Measurements from ENCODE around the gene SORBS2. TPM values are rescaled to one million over a fixed set of nuclear protein-coding genes. Genes with fewer than 3 reads are reported as not detected.
A peak's percentile ranks its signal among the peaks of the same experiment; 100 is the strongest.

The SORBS2 gene
- total RNA-seq, 2 donors from 2014 or later, result 37.5 to 82.2 TPM

- DNase-seq (no peak), ATAC-seq (peak; percentile 57)
- intact Hi-C loops (cut with DNase I, micrococcal nuclease), result no loop called here
Observed at GRCh38 chr4:185810746-185811508, 1.1 kb downstream of the SORBS2 start.

GRCh38 chr4:185809533-185810071 is 2.4 kb downstream of the SORBS2 start:
- DNase-seq (no peak), ATAC-seq (no peak)
- intact Hi-C loops (cut with DNase I, micrococcal nuclease), result no loop called here

- DNase-seq (no peak), ATAC-seq (no peak)
- intact Hi-C loops (cut with DNase I, micrococcal nuclease), result no loop called here
Observed at GRCh38 chr4:185809121-185809520, 2.9 kb downstream of the SORBS2 start.

GRCh38 chr4:185805979-185806378 is 6.0 kb downstream of the SORBS2 start:
- no peak for ATAC-seq
- intact Hi-C loops (cut with DNase I, micrococcal nuclease), result no loop called here
- DNase-seq, result no peak

DNA sequence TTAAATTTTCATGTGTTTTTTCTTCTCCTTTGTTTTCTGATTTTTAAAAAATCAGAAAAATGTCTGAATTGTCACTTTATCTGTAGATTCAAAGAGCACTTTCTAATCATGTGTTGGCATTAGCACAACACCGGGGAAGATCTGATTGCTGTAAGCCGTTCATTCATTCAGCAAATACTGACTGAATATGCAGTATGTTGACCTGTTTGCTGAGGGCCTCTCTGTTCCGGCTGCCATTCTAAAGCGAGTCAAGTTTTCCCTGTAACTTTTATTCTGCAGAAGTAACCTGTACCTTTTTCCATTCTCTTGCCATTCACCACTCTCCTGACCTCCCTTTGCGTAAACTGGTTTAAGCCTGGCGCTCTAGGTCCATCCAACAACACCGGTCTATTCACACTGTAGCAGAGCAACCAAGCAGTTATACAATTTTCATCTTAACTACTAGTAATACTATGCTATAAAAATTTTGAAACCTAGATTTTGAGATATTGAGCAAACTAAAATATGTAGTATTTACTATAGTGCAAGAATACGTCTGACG is 6.7 kb downstream of the SORBS2 start:
- DNase-seq (no peak), ATAC-seq (no peak)
- intact Hi-C loops (cut with DNase I, micrococcal nuclease), result no loop called here

DNA sequence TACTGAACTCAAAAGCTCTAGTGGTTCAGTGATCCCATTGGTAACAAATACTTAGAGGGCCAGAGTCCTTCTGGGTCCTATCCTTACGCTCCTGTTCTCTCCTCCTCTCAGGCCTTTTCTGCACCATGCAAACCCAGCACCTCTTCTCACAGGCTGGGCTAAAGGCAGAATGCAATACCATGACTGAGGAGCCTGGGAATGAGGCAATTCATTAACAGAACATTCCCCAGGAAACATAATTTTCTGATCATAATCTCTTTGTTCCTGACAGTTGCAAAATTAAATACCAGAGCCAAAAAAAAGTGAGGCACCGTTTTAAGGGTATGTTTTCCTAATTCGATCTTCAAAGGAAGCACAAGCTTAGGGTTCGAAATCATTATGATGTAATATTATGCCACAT is 9.0 kb downstream of the SORBS2 start:
- intact Hi-C loops (cut with DNase I, micrococcal nuclease), result no loop called here
- ATAC-seq, result no peak

GRCh38 chr4:185801471-185801870 is 10.5 kb downstream of the SORBS2 start:
- no peak for DNase-seq
- no peak for ATAC-seq
- intact Hi-C loops (cut with DNase I, micrococcal nuclease), result no loop called here

More for the DNA sequence above, 9.0 kb downstream of the SORBS2 start:
- no peak for DNase-seq

DNA sequence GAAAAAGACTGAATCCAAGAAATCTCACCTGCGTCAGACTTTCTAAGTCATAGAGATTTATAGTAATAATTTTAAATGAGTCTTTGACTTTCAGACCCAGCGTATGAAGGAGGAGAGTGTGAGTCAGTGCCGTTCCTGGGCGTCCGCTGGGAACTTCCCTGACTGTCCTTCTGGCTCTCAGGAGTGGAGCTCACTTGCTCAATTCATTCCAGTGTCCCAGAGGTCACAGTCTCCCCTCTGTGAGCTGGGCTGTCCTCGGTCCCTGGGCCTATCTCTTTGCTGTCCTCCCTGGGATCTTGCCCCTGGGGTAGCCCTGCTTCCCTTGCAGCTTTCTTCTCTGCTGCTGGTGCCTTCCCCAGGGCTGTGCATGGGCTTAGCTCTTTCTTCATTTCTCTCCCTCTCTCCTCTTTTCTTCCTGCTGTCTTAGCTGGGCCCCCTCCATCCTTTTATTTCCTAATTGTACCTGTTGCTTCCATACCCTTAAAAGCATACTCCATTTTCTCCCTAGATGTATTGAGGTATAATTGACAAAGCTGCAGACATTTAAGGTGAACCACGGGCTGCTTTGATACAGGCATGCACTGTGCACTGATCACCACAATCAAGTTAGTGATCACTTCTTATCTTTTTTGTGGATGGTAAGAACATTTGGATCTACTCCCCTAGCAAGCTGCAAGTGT is 11.6 kb downstream of the SORBS2 start:
- intact Hi-C loops (cut with DNase I, micrococcal nuclease), result no loop called here
- DNase-seq (no peak), ATAC-seq (no peak)

GRCh38 chr4:185799442-185799841 is 12.6 kb downstream of the SORBS2 start:
- intact Hi-C loops (cut with DNase I, micrococcal nuclease), result no loop called here
- no peak for ATAC-seq
- no peak for DNase-seq

- ATAC-seq, result no peak
- intact Hi-C loops (cut with DNase I, micrococcal nuclease), result no loop called here
- no peak for DNase-seq
Observed at GRCh38 chr4:185797596-185798338, 14.2 kb downstream of the SORBS2 start.

GRCh38 chr4:185797018-185797417 is 15.0 kb downstream of the SORBS2 start:
- intact Hi-C loops (cut with DNase I, micrococcal nuclease), result no loop called here
- DNase-seq, result no peak

GRCh38 chr4:185796176-185796575 is 15.8 kb downstream of the SORBS2 start:
- no peak for DNase-seq
- no peak for ATAC-seq
- intact Hi-C loops (cut with DNase I, micrococcal nuclease), result no loop called here

More at GRCh38 chr4:185797018-185797417, 15.0 kb downstream of the SORBS2 start:
- no peak for ATAC-seq

- intact Hi-C loops (cut with DNase I, micrococcal nuclease), result no loop called here
- DNase-seq, result no peak
- no peak for ATAC-seq
Observed at GRCh38 chr4:185794637-185795036, 17.4 kb downstream of the SORBS2 start.

- DNase-seq, result no peak
- ATAC-seq, result no peak
- intact Hi-C loops (cut with DNase I, micrococcal nuclease), result no loop called here
Observed at GRCh38 chr4:185793716-185794115, 18.3 kb downstream of the SORBS2 start.

DNA sequence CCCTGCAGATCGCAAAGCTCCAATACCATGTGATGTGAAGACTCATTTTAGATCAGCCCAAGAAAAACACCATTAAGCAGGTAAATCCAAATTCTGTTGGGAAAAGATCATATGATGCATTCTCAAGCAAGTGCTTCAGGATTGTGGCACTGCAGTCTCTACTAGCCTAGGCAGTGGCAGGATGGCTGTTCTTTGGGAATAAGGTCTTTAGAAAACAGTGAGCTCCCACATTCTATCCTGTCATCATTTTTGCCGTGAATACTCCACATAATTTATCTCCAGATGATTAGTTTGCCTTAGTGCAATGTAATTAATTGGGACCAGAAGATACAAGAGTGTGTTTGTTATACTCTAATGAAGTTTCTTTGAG is 18.9 kb downstream of the SORBS2 start:
- DNase-seq (no peak), ATAC-seq (no peak)
- intact Hi-C loops (cut with DNase I, micrococcal nuclease), result no loop called here

GRCh38 chr4:185792384-185793115 is 19.4 kb downstream of the SORBS2 start:
- DNase-seq (no peak), ATAC-seq (no peak)
- intact Hi-C loops (cut with DNase I, micrococcal nuclease), result no loop called here

DNA sequence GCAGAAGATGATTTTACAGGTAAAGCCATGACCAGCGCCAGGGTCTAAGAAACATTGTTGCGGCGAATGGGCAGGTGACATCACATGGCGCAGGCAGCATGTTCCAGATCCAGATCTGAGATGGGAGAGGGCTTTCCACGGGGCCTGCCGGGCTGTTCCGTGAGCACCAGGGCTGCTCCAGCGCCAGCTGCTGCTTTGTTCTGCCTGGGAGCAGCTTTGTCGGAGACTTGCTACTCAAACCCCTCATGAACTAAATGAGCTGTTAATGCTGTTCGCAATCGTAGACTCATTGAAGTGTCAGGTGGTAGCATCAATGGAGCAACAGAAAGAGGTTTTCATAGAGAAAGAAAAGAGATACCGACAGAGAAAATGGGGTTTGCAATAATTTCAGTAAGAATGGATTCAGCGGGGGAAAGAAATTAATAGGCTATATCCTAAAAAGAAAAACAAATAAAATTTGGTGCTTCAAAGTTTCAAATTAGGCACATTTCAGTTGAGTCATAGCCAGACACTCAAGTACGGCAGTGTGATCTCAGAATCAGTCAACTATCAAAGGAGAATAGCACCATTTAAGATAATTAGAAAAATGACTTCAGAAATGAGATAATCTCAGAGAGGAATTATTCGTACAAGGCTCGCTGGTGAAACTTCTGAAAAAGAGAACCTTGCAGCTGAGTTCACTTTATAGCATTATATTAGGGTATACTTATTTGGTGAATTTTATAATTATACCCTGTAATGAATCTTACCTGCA is 23.9 kb downstream of the SORBS2 start:
- no peak for DNase-seq
- intact Hi-C loops (cut with DNase I, micrococcal nuclease), result no loop called here
- ATAC-seq, result no peak

- ATAC-seq, result peak; percentile 56
- intact Hi-C loops (cut with DNase I, micrococcal nuclease), result no loop called here
- no peak for DNase-seq
Observed at GRCh38 chr4:185786422-185786821, 25.6 kb downstream of the SORBS2 start.
